GM21390 (cell line): ENCODE results near the gene CNBP.
A peak's percentile ranks its signal among the peaks of the same experiment; 100 is the strongest.
"Not testable (repeated sequence)": the region's sequence is repeated elsewhere in the genome, so short reads cannot be mapped to it uniquely, and the experiment has no call there.

Source experiments
- ATAC-seq: cut with Tn5 transposase; IDR thresholded peaks from one replicate; pipeline ENCODE4 v1.9.1; 2021; ENCODE audit not compliant: unreplicated experiment

The CNBP gene

DNA sequence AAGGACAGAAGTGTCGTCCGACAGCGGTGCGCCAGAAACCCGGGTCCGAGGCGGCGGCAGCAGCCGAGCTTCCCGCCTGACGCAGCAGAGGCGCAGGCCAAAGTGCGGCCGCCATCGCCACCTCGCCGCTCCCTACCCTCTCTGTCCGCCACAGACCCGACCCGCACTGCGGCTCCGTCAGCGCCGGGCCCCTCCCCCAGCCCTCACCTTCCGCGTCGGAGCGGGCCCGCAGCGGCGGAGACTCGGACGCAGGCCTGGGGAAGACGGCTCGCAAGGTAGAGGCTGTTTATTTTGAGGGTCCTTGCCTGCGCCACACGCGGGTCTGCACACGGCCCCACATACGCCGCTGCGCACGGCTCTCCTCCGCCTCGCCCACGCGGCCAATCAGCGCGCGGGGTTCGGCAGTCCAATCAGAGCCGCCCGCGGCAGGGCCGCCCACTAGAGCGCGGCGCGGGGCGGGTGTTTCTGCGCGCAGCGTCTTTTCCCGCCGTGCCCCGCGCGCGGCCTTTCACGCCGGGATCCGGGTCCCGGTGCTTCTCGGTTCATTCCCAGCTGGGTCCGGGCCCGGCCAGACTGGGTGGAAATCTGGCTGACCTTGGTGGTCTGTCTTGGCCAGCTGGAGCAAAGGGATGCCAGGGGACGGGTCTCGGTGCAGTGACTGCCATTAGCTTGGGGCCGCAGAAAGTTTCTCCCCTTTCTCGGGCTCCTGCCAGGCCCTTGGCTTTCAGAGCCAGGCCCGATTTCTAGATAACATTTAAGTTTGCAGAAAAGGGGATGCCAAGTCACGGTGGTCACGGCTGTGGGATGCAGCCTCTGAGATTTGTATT is at the start of gene CNBP:
CNBP (minus strand) TSS at position 328 of the 827 bp plus-strand sequence. CDS start 12,139 bp downstream, outside the sequence.
- peak; percentile 95 for ATAC-seq

- ATAC-seq = no peak
Measured at GRCh38 chr3:129231331-129232119, 47.8 kb upstream of the CNBP start.

DNA sequence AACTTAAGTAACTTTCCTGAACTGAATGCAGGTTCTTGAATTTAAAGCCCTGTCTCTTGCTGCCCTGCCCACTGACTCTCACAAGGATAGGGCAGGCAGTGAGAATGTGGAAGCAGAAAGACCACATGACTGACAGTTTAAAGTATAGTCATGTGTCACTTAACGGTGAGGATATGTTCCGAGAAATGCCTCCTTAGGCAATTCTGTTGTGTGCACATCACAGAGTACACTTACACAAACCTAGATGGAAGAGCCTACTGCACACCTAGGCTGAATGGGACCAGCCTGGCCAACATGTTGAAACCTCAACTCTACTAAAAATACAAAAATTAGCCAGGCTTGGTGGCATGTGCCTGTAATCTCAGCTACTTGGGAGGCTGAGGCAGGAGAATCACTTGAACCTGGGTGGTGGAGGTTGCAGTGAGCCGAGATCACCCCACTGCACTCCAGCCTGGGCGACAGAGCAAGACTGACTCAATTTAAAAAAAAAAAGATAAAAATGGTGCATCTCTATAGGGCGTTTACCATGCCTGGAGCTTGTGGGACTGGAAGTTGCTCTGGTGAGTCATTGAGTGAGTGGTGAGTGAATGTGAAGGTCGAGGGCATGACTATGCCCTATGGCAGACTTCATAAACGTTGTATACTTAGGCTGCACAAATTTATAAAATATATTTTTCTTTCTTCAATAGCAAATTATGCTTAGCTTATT is 46.8 kb upstream of the CNBP start:
- no peak for ATAC-seq

DNA sequence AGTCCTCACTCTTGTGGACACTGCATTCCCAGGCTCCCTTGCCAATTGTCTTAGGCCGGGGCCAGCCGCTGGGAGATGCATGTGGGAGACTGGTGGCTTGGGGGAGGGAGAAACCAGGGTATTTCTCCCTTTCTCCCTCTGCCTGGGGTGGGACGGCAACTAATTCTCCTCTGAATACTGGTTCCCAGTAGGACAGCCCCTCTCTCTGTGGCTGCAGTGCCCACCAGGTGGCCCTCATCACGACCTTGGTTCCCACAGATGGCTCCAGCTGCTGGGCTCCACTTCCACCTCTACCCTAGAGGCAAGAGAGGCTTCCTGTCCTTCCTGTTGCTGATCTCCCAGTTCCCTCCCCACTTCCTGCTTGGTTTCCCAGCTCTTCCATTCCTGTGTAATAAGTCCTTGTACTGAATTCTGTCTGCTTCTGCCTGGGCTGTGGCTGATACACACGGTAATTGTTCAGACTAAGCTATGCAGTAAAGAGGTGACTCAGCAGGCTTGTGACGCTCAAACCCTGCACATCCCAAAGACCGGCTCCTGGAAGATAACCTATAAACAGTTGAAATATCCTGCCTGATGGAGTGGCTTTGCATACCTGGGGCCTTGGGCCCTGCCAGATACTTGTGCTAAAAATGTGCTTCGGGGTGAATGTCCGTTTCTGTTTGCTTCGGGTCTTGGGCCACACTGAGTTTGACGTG is 45.3 kb upstream of the CNBP start:
- ATAC-seq = no peak

GRCh38 chr3:129226374-129226773 is 42.7 kb upstream of the CNBP start:
- no peak for ATAC-seq

DNA sequence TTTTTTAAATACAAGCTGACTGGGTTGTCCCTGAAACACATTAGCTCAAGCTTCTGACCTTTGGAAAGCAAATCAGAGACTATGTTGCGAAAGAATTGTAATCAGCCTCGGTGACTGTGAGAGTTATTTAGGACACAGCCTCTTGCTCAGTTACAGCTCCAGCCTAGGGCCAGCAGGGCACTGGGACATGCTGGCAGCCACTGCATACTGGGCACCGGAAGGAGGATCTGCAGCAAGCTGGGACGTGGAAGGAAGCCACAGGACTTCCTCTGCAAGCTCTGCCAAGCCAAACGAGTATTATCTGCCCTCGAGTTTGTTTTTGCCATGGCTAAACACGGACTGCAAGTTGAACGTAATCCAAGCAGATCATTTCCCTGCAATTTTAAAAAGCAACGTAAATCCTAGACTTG is 41.3 kb upstream of the CNBP start:
- no peak for ATAC-seq

GRCh38 chr3:129224387-129224786 is 40.7 kb upstream of the CNBP start:
- ATAC-seq = not testable (repeated sequence)

DNA sequence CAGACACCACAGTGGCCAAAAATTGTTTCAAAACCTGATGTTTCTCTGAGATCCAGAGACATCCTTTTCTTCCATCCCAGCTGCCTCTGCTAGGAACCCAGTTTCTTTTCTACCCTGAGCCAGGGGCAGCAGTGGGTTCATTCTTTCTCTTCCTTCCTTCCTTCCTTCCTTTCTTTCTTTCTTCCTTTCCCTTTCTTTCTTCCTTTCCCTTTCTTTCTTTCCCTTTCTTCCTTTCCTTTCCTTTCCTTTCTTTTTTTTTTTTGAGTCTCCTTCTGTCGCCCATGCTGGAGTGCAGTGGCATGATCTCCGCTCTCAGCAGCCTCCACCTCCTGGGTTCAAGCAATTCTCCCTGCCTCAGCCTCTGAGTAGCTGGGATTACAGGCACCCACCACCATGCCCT is 35.0 kb upstream of the CNBP start:
- ATAC-seq = no peak

- ATAC-seq = no peak
Measured at GRCh38 chr3:129213238-129213637, 29.5 kb upstream of the CNBP start.

- no peak for ATAC-seq
Measured at GRCh38 chr3:129211772-129212171, 28.1 kb upstream of the CNBP start.

- ATAC-seq = no peak
Measured at GRCh38 chr3:129211345-129211744, 27.6 kb upstream of the CNBP start.

- no peak for ATAC-seq
Measured at GRCh38 chr3:129207479-129207878, 23.8 kb upstream of the CNBP start.

DNA sequence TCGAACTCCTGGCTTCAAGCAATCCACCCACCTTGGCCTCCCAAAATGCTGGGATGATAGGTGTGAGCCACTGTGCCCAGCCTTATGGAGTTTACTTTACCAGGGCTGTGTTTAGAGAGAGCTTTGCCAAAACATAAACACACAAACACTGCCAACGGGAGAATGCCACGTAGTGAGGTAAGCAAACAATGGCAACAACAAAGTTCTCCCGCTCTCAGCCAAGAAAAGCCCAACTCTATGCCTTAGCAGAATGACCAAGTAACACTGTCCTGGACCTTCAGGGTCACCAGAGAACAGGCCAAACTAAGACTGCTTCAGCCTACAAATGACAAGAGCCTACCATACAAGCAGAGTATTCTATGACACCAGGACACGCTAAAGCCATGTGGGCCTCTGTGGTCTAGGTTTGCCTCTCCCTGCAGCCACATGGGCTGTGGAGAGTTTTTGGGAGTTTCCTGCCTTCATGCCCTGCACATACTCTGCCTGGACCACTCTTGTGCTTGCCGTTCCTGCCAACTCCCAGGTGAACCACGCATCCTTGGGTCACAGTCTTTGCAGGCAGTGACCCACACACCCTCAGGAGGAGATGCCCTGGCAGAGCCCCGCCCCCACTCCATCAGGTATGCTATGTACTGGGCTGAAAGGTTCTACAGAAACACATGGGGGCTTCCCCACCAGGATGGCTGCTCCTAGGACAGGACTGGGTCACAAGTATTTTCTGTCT is 21.6 kb upstream of the CNBP start:
- ATAC-seq = no peak

GRCh38 chr3:129204473-129204872 is 20.8 kb upstream of the CNBP start:
- ATAC-seq = no peak

DNA sequence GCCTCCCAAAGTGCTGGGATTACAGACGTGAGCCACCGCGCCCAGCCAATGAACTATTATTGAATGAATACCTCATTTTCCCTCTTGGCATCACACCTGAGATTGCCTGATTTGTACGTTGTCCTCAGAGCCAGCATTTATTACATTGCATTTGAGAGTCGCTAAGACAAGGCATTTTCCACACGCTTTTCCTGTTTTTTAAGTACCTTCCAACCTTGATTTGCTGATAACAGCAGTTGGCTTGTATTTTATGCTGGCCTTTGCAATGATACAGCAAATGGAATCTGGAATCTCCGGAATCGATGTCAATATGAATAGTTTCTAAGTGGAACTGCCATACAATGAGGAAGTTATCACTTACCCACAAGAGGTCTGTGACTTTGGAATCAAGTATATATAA is 15.7 kb upstream of the CNBP start:
- no peak for ATAC-seq

- ATAC-seq = no peak
Measured at GRCh38 chr3:129197321-129197720, 13.6 kb upstream of the CNBP start.

- no peak for ATAC-seq
Measured at GRCh38 chr3:129196601-129197000, 12.9 kb upstream of the CNBP start.

DNA sequence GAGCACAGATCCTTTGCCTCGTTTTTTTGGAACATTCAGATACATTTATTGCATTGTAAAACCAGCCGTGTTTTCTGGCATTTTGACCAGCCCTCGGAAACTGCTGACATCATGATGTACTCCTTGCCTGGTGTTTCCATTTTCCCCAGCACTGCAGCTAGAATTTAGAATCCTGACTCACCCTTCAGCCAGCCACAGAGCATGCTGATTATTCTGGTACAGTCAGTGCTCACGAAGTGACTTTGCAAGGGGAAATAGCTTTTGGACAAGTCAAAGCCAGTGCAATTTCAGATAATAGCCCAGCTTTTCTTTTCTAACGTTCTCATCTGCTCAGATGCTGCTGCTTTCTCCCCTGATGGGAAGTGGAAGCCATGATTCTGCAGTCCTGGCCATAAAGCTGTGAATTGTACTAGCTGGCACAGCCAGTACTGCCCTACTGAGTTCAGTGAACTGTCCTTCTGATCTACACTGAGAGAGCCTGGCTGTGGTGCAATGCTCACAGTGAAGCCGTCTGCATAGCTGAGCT is 12.1 kb upstream of the CNBP start:
- no peak for ATAC-seq

DNA sequence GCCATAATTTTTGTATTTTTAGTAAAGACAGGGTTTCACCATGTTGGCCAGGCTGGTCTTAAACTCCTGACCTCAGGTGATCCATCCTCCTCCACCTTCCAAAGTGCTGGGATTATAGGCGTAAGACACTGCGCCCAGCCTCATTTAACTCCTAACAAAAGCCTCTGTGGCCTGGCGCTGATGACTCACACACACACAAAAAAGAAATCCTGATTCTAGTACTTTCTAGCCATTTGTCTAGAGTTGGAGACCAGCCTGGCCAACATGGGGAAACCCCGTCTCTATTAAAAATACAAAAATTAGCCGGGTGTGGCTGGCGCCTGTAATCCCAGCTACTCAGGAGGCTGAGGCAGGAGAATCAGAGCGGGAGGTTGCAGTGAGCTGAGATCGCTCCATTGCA is 6.1 kb upstream of the CNBP start:
- ATAC-seq = not testable (repeated sequence)

DNA sequence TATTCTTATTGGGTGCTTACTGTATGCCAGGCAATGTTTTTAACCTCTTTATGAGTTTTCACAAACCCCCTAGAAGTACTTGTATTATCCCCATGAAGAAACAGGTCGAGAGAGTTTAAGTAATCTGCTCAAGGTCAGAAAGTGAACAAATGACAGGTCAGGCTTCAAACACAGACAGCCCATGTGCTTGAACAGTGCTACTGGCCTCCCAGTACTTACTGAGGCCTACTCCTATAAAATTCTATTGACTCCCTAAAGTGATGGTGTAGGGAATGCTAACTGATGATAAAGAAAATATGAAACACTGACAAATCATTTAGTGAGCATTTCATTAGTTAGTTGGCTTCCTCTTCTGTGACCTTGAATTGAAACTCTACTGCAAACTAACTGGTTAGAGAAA is 4.2 kb upstream of the CNBP start:
- ATAC-seq = no peak
